A172 (cell line): ENCODE measurements around the gene INO80. TPM values are rescaled to one million over a fixed set of nuclear protein-coding genes. Genes with fewer than 3 reads are reported as not detected.
"Not testable (repeated sequence)": the region's sequence is repeated elsewhere in the genome, so short reads cannot be mapped to it uniquely, and the experiment has no call there.

ENCODE experiments used
- DNase-seq: peaks from one replicate; pipeline ENCODE4 v3.0.0-alpha.2; 2015; ENCODE audit warnings: low spot score
- total RNA-seq: library from RNA; depleted of rRNA; stranded (reverse); fragments of >200 nt; shearing (Covaris generic); gene quantifications from 2 replicates; pipeline ENCODE4 v1.2.3, GENCODE V29; 2014

INO80 gene
- total RNA-seq, 1 experiment from 2014 or later = 13.1 TPM

DNA sequence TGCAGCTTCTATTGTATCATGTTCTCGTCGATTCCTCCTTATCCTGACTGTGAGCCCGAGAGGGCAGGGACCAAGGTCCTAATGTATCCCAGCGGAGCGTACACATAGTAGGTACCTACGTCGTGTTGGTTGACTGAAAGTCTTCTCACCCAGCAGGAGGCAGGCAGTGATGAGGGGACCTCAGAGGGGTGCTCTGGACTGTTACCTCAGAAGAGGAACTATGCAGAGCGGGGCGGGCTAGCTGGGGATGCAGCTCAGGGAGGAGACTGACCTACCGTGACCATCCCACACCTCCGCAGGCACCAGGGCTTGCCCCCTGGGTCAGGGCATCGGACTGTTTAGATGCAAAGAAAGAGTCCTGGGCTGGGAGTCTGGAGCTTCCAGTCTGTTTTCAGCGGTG, 151.4 kb downstream of the INO80 start:
- DNase-seq = no peak

DNA sequence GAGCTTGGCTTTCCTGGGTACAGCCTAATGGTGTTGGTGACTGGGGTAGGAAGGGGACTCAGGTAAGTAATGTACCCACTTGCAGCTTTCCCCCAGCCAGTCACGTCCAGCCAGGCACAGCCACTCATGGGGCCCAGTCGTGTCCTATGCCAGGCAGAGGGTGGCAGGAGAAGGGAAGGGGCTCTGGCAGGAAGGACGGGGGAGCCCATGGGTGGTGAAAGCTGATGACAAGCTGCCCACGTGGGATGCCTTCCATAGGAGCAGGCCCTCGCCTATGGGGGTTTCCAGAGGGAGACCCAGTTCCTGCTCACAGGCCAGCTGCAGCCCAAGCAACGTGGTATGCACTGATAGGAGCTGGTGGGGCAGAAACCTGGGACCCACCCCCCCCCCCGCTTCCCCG, 152.1 kb downstream of the INO80 start:
- DNase-seq = no peak

DNA sequence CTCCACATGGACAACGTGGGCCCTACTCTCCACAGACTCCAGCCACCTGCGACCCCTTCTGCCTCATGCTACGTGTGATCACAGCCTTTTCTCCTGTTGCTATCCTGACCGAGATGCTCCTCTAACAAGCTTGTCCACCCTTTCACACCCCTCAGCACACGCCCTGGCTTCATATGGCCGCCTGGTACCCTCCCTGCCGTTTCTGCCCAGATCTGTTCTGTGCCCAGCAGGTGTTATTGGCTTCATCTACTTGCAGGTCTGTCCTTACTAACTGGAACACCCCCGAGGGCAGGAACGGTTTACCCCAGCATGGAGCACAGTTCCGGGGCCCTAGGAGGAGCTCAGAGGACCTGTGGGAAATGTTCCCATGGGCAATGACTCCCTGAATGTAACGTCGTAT, 152.9 kb downstream of the INO80 start:
- DNase-seq = no peak

DNA sequence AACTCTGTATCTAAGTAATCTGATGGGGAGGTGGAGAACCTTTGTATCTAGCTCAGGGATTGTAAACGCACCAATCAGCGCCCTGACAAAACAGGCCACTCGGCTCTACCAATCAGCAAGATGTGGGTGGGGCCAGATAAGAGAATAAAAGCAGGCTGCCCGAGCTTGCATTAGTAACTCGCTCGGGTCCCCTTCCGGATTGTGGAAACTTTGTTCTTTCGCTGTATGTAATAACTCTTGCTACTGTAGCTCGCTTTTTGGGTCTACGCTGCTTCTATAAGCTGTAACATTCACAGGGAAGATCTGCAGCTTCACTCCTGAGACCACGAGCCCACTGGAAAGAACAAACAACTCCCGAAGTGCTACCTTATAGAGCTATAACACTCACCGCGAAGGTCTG, 153.8 kb downstream of the INO80 start:
- not testable (repeated sequence) for DNase-seq

DNA sequence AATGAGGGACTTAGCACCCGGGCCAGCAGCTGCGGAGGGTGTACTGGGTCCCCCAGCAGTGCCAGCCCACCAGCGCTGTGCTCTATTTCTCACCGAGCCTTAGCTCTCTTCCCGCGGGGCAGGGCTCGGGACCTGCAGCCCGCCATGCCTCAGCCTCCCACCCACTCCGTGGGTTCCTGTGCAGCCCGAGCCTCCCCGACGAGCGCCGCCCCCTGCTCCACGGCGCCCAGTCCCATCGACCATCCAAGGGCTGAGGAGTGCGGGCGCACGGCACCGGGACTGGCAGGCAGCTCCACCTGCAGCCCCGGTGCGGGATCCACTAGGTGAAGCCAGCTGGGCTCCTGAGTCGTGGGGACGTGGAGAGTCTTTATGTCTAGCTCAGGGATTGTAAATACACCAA, 154.3 kb downstream of the INO80 start:
- not testable (repeated sequence) for DNase-seq

DNA sequence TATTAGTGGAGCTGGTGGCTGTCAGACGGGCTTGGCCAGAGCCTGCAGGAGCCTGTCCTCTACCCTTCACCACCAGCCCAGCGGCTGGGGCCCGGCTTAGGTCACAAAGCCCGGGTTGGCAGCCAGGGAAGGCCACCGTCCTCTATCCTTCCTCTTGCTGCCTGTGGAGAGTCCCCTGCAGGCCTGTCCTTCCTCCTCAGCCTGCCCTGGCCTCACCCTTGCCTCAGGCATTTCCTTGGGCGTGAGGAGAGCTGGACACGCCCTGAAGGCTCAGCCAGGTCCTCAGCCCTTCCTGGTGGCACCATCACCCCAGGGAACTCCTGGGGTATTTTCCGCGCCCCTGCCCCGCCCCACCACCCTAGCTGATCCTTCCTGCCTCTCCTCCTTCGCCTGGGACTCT, 155.2 kb downstream of the INO80 start:
- peak; percentile 65 for DNase-seq

DNA sequence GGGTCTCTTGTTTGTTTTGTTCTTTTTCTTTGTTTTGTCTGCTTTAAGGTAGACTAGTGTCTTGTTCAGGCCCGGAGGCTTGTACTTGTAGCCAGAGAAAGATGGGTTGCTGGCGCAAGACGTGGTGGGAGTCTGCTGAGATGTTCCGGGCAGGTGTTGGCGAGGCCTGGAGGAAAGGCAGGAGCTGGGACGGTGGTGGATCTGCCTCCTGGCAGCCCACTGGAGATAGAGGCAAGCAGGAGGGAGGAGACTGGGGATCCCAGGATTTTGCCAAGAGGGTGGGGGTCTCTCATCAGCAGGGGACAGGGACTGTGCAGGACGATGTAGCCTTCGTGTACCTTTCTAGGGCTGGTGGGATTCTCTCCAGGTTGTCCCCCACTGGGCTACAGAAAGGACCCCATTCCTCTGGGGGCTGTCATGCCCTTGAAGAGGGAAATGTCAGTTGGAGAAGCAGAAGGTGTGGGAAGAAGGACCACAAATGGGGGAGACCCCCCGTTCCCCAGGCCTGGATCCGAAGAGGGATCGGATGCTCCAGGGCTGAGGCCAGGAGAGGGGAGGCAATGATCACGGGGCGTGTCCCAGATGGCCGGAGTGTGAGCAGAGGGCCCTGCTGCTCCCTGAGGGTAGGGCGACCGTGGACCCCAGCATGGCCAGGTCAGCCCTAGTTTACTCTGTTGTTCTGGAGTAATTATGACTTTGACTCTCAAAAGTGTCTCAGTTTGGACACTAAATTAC, 155.8 kb downstream of the INO80 start:
- no peak for DNase-seq

DNA sequence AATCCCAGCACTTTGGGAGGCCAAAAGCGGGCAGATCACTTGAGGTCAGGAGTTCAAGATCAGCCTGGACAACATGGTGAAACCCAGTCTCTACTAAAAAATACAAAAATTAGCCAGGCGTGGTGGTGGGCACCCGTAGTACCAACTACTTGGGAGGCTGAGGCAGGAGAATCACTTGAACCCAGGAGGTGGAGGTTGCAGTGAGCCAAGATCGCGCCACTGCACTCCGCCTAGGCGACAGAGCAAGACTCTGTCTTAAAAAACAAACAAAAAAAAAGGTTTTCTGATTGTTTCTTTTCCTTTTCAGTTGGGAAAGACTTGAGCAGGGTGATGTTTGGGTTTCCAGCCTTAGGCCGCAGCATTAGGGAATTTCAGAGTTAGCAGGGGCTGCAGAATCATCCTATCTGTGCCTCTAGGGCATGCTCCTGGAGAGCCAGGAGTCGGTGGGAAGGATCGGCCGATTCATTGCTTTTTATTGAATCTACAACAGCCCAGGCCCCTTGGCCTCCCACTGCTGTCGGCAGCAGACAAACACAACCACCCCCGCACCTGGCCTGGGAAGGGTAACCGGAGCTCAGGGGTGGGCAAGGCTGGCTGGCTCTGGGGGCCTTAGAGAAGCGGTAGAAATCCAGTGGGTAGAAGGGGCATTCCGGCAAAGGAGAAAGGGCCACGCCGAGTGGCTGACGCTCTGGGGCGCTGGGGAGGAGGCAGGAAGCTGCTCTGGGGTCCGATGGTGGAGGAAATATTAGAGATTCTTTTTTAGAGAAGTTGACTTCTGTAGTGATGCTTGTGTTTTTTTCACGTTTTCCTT, 156.5 kb downstream of the INO80 start:
- DNase-seq = no peak

DNA sequence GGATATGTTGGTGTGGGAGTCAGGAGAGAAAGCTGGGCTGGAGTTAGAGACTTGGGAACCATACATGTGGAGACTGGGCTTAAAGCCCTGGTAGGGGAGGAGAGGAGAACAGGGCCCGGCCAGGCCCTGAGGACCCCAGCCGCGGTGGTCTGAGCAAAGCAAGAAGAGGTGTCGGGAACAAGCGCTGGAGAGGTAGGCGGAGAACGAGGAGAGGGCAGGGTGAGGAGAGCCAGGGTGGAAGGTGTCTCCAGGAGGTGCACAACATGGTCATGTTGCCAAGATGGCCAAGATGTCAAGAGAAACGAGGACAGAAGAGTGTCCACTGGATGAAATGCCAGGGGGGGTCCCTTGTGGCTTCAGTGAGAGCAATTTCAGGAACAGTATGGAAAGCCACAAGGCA, 157.4 kb downstream of the INO80 start:
- DNase-seq = no peak

DNA sequence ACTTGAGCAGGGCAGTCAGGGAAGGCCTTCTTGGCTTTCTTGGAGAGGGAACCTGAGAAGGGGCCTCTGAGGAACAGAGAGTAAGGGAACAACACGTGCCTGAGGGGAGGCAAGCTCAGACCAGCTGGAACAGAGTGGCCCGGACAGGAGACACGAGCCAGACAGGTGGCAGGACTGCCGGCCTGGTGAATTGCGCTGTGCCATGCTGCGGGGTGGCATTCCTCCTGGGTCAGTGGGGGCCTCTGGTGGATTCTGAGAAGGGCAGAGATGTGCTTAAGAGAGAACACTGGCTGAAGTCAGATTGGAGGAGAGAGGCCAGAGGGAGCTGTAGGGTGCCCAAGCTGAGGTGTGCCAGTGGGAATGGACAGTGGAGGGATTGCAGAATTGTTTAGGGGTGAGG, 157.9 kb downstream of the INO80 start:
- DNase-seq = no peak

DNA sequence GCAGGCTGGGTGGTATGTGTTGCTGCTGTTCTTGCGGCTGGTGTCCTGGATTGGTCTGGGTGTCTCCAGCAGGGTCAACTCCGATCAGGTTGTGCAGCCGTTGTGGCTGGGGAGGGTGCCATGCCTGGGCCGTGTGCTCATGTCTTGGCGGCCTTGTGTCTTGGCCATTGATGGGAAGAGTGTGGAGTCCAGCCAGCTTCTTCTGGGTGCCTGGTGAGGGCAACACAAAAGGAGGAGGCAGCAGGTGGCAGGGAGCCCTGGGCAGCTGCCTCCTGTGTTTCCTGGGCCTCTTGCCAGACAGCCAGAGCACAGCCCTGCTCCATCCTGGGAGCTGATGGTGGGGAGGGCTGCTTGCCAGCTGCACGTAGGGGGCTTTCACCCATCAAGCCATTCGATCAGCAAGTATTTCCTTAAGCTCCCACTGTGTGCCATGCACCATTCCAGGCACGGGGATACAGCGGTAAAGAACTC, 158.5 kb downstream of the INO80 start:
- DNase-seq = peak; percentile 26

DNA sequence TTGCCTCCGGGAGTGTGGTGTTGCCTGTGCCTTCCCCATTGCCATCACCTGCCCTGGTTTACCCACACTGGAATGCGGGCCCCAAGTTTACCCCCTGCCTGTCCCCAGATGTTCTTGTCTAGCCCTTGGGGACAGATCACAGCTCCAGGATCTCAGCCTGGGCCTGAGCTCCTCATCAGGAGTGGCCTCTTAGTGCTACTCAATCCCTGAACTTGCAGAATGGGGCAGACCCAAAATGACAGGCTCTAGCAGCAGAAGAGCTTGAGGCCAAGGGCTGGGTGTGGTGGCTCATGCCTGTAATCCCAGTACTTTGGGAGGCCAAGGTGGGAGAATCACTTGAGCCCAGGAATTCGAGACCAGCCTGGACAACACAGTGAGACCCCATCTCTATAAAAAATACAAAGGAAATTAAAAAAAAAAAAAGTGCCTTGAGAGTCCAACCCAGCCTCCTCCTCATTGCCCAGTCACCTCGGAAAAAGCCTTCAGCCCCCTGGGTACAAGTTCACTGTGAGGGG, 159.0 kb downstream of the INO80 start:
- DNase-seq = no peak

DNA sequence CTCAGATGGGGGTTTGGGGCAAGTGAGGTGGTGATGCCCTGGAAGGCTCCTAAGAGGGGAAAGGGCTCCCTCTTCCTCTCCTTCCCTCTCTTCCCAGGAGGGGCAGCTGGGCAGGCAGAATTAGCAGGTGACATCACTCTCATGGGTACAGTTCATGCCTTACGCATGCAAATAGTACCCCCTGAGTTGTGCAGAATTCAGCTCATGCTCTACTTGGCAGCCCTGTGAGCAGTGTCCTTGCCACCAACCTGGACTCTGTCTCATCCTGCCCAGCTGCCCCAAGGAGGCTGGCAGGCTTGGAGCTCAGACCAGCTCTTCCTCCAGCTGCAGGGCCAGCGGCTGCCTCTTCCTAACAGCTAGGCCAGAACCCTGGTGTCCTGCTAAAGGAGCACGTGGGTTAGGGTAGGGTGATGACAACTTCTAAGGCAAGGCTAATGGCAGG, 159.5 kb downstream of the INO80 start:
- DNase-seq = no peak

DNA sequence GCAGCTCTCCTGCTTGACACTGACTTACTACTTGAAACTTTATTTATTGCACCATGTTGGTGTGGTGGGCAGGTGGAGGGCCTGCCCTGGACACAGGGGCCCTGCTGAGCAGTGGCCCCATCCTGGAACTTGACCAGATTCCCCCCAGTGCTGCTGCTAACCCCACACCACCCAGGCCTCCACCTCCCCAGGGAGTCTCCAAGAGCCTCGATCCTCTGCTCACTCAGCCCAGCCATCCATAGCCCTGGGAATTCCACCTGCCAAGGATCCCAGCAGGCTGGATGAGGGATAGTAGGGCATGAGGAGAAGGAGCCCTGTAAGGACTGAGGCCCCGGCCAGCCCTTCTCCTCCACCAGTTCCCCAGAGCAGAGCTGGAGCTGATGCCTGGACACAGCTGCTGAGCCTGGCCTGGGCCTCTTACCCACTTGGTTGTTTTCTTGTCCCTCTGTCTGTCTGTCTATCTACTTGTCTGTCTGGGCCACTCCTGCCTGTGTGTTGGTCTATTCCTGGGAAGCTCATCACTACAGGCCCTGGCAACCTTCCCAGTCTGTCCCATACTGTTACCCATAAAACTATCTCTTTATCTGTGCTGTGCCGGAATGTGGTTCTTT, 160.0 kb downstream of the INO80 start:
- DNase-seq = peak; percentile 32

DNA sequence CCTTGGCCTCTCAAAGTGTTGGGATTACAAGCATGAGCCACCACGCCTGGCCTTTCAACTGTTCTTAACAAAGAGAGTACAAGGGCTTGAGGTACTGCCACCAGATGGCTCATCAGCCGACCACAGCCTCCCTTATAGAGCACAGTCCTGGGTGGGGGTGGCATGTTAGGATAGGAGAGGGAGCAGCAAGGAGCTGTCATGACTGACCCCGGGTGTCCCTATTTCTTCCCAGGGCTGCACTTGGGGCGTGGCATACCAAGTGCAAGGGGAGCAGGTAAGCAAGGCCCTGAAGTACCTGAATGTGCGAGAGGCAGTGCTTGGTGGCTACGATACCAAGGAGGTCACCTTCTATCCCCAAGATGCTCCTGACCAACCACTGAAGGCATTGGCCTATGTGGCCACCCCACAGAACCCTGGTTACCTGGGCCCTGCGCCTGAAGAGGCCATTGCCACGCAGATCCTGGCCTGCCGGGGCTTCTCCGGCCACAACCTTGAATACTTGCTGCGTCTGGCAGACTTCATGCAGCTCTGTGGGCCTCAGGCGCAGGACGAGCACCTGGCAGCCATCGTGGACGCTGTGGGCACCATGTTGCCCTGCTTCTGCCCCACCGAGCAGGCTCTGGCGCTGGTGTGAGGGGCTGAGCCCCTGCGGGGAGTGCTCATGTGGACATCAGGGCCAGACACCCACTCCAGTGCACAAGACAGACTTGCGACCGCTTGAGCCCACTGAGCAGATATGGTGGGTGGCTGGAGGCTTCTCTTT, 160.8 kb downstream of the INO80 start:
- DNase-seq = no peak

DNA sequence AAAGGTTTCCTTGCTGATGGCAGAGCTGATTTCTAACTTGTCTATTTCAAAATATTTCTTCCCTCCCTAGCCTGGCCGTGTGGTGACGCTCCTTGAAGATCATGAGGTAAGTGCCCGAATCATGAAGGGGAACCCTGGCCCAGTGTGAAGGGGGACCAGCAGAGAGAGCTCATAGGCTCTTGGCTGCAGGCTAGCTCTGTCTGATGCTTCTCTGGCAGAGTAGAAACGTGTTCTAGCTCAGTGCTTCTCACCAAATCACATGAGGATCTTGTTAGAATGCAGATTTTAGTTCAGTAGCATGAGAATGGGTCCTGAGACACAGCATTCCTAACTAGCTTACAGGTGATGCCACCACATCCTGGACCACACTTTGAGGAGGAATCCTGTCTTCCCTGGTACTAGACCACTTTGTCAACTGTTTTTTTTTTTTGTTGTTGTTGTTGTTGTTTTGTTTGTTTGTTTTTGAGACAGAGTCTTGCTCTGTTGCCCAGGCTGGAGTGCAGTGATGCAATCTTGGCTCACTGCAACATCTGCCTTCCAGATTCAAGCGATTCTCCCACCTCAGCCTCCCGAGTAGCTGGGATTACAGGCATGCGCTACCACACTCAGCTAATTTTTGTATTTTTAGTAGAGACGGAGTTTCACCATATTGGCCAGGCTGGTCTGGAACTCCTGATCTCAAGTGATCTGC, 161.8 kb downstream of the INO80 start:
- DNase-seq = not testable (repeated sequence)

DNA sequence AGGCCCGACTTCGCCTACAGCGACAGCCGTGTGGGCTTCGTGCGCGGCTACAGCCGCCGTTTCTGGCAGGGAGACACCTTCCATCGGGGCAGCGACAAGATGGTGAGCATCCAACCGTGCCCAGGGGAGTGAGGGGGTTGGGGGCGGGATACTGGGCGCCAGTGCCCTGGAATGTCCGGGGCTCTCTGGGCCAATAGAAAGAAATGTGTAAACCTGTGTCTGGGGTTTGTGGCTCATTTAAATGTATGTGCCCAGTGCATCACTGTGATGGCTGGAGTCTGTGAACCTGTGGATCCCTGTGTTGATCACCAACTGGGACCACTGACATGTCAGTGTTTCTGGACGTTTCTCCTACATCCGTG, 162.4 kb downstream of the INO80 start:
- DNase-seq = no peak

DNA sequence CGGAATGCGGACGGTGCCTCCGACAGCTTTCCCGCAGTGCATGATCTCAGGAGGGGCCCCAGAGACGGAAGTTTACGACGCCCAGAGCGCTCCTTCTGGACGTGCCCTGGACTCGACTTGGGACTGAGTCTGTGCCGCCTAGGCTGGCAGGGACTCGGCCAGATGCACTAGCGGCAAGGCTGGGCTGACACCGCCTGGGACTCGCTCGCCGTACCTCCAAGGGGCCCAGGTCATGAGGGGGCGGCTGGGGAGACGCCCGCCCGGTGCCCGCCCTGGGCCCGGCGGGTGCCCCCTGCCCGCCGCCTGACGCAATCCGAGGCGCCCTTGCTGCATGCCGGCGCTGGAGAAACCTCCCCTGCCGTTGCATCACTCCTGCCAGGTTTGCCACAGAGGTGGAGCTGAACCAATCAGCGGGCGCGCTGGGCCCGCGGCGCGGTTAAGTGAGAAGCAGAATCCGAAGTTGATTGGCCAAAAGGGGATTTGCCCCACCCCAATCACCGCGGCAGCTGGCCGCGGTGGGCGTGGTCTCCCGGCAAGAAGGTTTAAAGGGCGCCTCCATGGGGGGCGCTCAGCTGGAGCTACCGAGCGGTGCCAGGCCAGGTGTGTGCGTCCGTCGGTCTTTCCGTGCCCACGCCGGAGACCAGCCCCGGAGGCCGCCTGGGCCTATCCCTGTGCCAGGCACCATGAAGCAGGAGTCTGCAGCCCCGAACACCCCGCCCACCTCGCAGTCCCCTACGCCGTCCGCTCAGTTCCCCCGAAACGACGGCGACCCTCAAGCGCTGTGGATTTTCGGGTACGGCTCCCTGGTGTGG, 163.0 kb downstream of the INO80 start, which contains the start of gene CHAC1:
CHAC1 (plus strand) TSS at position 571 of the 812 bp plus-strand sequence; CDS start at position 684, 113 bp downstream.
- DNase-seq = peak; percentile 89

DNA sequence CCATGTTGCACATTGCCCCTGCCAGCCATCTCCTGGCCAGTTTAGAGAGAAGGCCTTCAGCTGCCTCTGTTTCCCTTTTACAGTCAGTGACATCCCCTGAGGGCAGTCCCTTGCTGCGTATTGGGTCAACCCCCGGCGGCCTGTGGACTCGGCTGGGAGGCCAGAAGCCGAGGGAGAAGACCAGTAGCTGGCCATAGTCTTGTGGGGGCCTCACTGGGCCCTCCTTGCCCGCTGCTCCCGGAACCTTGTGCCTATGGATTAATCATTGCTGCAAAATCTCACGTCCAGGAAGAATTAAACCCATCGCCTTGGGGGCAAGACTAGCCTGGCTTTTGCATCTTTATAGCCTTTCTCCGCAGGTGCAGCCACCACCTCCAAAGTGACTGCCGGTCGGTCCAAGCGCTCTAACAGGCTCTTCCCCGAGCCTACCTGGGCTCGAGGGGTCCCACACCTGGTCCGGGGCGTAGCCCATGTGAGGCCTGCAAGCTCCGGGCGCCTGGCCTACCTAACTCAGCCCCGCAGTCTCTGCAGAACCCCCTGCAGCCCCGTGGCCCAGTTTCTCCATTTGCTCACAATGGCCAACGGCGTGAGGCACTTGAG, 163.7 kb downstream of the INO80 start:
- no peak for DNase-seq

DNA sequence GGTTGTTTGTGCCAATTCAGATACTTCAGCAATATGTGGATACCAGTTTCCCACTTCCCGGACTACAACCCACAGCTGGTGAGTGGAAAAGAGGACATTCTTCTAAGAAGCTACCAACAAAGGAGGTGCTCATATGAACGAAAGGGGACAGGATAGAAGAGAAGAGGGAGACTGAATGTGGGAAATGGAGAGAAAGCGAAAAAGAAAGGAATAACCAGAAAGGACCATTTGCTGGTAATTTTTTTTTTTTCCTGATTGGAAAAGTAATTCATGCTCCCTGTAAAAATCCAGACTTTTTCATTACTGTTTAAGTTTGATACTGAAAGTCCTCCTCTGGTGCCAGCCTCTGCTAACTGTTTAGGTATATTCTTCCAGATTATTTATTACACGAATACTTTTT, 164.3 kb downstream of the INO80 start:
- no peak for DNase-seq
